GM13977 (cell line): Measurements from ENCODE around the gene TBC1D3B.
"Not testable (repeated sequence)": the region's sequence is repeated elsewhere in the genome, so short reads cannot be mapped to it uniquely, and the experiment has no call there.

ENCODE experiments used
- DNase-seq: peaks from one replicate; pipeline ENCODE4 v3.0.0; 2012; ENCODE audit warnings: low spot score
- in situ Hi-C: fragments of 300-500 bp; cut with MboI; formaldehyde crosslinking; loops from one replicate; pipeline ENCODE4 v1.12.0; 2022; ENCODE audit warnings: low sequenced_read_pairs, low pct_unique_long_range_greater_than_20kb, mixed read lengths, inconsistent platforms; ENCODE audit not compliant: unreplicated experiment
- TF ChIP-seq, protein P1 (sequence below): IDR thresholded peaks from 2 replicates; pipeline ENCODE4 v1.5.1; 2012; ENCODE audit warnings: mild to moderate bottlenecking, control low read depth; ENCODE audit not compliant: insufficient read depth; ENCODE audit errors: extremely low read depth, missing control alignments

Gene TBC1D3B

DNA sequence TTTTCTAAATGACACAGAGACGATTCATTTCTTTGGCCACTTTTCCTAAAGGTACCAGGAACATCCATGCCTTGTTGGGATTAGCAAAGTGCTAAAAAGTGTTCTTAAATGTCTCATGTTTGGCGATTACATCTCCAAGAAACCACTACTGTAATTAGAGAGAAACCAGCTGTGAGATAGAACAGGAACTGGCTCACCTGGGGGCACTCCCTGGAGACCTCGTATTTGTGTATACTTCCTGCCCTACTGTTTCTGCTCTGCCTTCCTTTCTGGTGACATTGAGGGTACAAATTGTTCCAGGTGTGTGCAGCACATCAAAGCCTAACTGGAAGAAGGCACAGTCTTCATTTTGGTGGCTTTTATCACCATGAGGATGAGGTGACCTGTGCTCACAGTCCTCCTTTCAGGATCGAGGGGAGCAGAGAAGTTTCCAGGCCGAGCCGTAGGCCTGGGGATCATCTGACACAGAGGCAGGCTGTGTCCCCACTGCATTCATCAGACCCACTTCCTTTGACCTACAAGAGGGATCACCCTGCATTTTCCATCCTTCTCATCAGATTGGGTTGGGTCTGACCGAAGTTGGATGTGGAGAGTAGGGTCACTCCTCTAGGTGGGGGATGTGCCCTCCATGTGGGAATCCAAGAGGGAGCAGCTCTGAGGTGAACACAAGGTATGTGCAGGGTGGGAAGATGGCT, 49.1 kb downstream of the TBC1D3B start:
- in situ Hi-C loops: no loop called here
- TF ChIP-seq, protein P1, sequence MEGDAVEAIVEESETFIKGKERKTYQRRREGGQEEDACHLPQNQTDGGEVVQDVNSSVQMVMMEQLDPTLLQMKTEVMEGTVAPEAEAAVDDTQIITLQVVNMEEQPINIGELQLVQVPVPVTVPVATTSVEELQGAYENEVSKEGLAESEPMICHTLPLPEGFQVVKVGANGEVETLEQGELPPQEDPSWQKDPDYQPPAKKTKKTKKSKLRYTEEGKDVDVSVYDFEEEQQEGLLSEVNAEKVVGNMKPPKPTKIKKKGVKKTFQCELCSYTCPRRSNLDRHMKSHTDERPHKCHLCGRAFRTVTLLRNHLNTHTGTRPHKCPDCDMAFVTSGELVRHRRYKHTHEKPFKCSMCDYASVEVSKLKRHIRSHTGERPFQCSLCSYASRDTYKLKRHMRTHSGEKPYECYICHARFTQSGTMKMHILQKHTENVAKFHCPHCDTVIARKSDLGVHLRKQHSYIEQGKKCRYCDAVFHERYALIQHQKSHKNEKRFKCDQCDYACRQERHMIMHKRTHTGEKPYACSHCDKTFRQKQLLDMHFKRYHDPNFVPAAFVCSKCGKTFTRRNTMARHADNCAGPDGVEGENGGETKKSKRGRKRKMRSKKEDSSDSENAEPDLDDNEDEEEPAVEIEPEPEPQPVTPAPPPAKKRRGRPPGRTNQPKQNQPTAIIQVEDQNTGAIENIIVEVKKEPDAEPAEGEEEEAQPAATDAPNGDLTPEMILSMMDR: no peak

DNA sequence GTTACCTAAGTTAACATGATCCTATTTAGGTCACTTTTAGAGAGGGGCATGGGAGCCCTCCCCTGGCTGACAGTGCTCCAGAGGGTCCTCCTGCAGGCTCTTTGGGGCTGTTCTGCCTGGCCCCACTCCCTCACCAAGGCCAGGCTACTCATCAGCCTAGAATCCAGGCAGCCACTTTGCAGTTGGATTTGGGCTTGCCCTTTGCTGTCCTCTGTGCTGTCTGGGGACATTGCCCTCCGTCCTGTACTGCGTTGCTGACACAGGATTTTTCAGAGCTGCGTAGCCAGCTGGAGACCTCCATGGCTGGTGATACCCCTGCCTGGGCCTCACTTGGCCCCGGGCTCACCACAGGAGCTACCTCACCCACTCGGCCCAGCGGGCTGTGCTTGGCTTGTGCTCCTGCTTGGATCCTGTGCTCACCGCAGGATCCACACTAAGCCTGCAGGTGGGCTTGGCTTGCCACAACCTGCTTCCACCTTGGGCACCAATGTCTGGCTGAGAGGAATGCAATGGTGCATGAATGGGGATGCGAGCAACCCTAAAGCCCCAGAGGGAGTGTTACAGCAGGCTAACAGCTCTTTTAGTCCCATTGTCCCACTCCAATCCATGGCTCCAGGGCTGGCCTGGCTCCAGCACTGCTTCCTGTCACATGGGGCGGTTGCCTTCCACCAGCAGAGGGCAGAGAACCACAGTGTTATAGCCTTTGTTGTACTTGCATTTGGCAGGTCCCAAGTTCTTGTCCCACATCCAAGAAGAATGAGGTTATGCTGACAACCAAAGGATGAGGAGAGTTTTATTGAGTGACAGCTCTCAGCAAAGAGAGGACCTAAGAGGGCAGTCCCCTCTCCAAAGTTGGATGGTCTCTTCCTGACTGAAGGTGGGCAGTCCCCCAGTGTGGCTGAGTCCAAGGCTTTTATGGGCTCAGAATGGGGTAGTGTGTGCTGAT, 51.3 kb downstream of the TBC1D3B start:
- DNase-seq: no peak
- in situ Hi-C loops: no loop called here
- TF ChIP-seq, protein P1: no peak

More for the DNA sequence above, 49.1 kb downstream of the TBC1D3B start:
- DNase-seq: peak; percentile 27

DNA sequence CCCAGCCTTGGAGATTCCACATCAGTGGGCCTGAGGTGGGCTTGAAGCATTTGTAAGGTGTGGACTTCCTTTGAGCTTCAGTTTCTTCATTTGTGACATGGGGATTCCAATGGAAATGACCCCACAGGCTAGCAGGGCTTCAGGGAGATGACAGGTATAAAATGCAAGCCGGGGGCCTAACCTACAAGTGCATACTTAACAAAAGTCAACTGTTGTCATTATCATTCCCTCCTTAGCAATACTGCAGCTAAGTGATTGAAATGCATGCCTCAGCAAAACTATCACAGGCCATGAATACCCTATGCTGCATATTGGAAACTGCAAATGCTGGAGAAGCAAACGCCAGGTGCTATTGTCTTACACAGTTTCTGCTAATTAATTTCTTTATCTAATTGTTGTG, 53.0 kb downstream of the TBC1D3B start:
- TF ChIP-seq, protein P1: no peak
- no peak for DNase-seq
- in situ Hi-C loops: no loop called here

DNA sequence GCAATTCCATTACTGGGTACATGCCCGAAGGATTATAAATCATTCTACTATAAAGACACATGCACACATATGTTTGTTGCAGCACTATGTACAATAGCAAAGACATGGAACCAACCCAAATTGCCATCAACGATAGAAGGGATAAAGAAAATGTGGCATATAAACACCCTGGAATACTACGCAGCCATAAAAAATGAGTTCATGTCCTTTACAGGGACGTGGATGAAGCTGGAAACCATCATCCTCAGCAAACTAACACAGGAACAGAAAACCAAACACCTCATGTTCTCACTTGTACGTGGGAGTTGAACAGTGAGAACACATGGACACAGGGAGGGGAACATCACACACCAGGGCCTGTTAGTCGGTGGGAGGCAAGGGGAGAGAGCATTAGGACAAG, 55.3 kb downstream of the TBC1D3B start:
- in situ Hi-C loops, DNase-seq: not testable (repeated sequence)

DNA sequence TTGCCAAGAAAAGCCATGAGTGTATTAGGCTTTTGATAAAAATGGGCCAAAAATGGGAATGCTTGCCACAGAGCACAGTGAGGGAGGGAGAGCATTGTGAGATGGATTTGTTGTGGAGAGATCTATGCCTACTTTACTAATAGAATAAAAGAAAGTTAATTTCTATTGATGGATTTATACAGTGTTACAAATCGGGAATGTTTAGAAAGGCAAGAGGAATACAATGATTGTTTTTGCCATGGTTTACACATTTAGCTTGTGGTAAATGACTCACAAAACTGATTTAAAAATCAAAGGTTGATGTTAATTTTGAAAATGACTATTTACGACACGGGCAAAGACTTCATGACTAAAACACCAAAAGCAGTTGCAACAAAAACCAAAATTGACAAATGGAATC, 56.2 kb downstream of the TBC1D3B start:
- in situ Hi-C loops: no loop called here
- TF ChIP-seq, protein P1: no peak

DNA sequence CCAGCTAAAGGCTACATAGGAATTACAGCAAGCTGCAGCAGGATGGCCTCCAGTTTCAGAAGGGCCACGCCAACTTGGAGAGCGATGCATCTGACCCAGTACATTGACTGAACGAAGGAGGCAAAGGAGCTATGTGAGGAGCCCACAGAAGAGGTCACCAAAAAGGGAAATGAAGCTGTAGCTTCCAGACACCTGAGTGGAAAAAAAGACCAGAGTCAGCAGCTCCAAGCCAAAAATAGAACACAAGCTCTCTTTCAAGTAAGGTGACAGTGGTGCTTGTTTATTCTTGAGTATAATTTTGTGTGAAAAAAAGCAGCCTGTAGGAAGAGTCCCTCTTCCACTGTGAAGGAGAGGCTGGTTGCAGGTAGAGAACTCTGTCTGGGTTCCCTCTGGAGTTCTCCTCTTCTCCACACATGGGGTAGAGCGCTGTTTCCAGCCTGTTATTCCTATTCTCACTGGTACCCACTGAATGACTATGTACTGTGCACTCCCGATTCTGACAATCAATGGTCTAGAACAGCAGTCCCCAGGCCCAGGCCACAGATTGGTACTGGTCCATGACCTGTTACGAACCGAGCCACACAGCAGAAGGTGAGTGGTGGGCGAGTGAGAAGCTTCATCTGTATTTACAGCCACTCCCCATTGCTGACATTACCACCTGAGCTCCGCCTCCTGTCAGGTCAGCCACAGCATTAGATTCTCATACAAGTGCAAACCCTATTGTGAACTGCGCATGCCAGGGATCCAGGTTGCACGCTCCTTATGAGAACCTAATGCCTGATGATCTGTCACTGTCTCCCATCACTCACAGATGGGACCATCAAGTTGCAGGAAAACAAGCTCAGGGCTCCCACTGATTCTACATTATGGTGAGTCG, 57.7 kb downstream of the TBC1D3B start:
- DNase-seq: no peak
- in situ Hi-C loops: no loop called here
- TF ChIP-seq, protein P1: no peak

More for the DNA sequence above, 56.2 kb downstream of the TBC1D3B start:
- DNase-seq: no peak
